ENCODE measurements around the gene ACBD3.

ACBD3 gene

GRCh38 chr1:226186124-226187018 is at the start of gene ACBD3:
TSS of gene ACBD3 (minus strand) at chr1:226186741. CDS start at chr1:226186675, 66 bp downstream.
- peak within 1 kb of the TSS; percentile 96 for H3K4me3 ChIP-seq (ENCODE audit: low read depth, low read length)
- peak; percentile 85 for DNase-seq (ENCODE audit: low read depth, low spot score)
- TF ChIP-seq CTCF (IDR thresholded peaks at IDR 0.05; ENCODE audit: low read depth, low read length): no peak
- in situ Hi-C loops (cut with HindIII; ENCODE audit: low sequenced_read_pairs): no loop called here

GRCh38 chr1:226233806-226234205 is 47.3 kb upstream of the ACBD3 start:
- in situ Hi-C loops (cut with HindIII; ENCODE audit: low sequenced_read_pairs): no loop called here
- no peak overlapping the region for H3K4me3 ChIP-seq (ENCODE audit: low read depth, low read length)
- no peak for DNase-seq (ENCODE audit: low read depth, low spot score)
- TF ChIP-seq CTCF (IDR thresholded peaks at IDR 0.05; ENCODE audit: low read depth, low read length): no peak

DNA sequence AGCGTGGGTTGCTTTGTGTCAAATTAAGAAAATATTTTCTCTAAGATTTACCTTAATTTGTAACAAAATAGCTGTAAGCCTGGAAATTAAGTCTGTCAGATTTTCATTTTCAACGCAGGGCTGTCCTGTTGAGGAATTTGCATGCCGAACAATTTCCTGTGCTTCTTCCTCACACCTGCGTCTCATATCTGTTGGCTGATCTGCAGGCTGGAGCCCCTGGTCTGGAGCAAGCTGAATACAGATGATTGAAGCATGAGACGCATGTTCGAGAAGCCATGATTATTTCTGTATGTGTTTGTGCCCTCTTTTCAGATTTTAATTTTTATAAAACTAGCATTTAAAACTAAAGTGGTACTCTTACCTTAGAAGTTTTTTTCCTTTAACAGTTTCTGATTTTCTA is 46.8 kb upstream of the ACBD3 start:
- DNase-seq (ENCODE audit: low read depth, low spot score): no peak

GRCh38 chr1:226226601-226227000 is 40.1 kb upstream of the ACBD3 start:
- TF ChIP-seq CTCF (IDR thresholded peaks at IDR 0.05; ENCODE audit: low read depth, low read length): no peak
- no peak for DNase-seq (ENCODE audit: low read depth, low spot score)
- in situ Hi-C loops (cut with HindIII; ENCODE audit: low sequenced_read_pairs): no loop called here
- no peak overlapping the region for H3K4me3 ChIP-seq (ENCODE audit: low read depth, low read length)

More for the DNA sequence above, 46.8 kb upstream of the ACBD3 start:
- in situ Hi-C loops (cut with HindIII; ENCODE audit: low sequenced_read_pairs): no loop called here
- H3K4me3 ChIP-seq (ENCODE audit: low read depth, low read length): no peak overlapping the region
- TF ChIP-seq CTCF (IDR thresholded peaks at IDR 0.05; ENCODE audit: low read depth, low read length): no peak

DNA sequence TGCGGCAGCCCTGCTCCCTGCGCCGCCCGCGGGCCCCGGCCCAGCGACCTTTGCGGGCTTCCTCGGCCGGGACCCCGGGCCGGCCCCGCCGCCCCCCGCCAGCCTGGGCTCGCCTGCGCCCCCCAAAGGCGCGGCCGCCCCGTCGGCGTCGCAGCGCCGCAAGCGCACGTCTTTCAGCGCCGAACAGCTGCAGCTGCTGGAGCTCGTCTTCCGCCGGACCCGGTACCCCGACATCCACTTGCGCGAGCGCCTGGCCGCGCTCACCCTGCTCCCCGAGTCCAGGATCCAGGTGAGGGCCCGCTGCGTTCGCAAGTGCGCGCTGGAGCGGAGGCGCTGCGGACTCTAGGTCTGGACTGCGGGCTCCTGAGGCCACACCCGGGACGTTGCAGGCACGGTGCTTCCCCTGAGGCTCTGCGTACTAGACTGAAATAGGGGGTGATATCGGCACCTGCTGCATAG is 37.3 kb upstream of the ACBD3 start:
- peak; percentile 7 for DNase-seq (ENCODE audit: low read depth, low spot score)
- peak overlapping the region; percentile 44 for H3K4me3 ChIP-seq (ENCODE audit: low read depth, low read length)

More for the DNA sequence above, 37.3 kb upstream of the ACBD3 start:
- no peak for TF ChIP-seq CTCF (IDR thresholded peaks at IDR 0.05; ENCODE audit: low read depth, low read length)
- in situ Hi-C loops (cut with HindIII; ENCODE audit: low sequenced_read_pairs): no loop called here

Measured in astrocyte of the spinal cord (primary cell).